ENCODE measurements around the gene H6PD. TPM values are rescaled to one million over a fixed set of nuclear protein-coding genes. Genes with fewer than 3 reads are reported as not detected.
A peak's percentile ranks its signal among the peaks of the same experiment; 100 is the strongest.

H6PD gene
- total and polyA plus RNA-seq, 9 of the 15 experiments (the other 6 are each of a cell fraction or from before 2014, with no cell fraction given), result 0.04 to 2.5 (median 0.95) TPM

DNA sequence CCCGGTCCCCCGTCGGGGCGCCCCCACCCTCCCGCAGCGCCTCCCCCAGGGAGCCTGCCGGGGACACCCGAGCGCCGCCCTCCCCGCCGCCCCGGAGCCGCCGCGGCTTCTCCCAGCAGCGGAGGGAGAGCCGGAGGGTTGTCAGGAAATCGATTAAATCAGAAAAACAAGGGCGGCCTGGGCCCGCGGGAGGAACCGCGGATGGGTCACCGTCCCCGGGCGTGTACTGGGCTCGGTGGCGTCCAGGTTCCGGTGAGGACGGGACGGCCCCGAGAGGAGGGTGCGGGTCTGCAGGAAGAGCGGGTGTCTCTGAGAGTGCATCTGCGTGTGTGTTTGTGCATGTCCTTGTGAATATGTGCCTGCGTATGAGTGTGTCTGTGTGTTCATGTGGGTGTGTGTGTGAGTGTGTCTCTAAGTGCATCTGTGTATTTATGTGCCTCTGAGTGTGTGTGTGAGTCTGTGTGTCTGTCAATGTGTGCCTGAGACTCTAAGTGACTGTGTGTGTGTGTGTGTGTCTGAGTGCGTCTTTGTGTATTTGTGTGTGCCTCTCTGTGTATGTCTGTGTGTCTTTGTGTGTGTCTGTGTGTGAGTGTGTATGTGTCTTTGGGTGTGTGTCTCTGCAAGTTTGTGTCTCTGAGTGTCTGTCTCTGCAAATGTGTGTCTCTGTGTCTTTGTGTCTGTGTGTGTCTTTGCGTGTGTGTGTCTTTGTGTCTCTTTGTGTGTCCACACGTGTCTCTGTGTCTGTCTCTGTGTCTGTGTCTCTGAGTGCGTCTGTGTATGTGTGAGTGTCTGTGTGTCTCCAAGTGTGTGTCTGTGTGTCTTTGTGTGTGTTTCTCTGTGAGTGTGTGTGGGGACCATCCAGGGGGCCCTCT lies 59.2 kb downstream of the H6PD start (continued):
- TF ChIP-seq ZNF318 (IDR thresholded peaks at IDR 0.05; ENCODE audit: borderline replicate concordance in 1 of 2, low read depth in 1 of 2) (no peak), HMG20A (CRISPR knock-in tag; conservative IDR thresholded peaks at IDR 0.05) (no peak), SMARCA5 (IDR thresholded peaks at IDR 0.05) (peak; percentile 87), ZFP36 (IDR thresholded peaks at IDR 0.05; ENCODE audit: low read depth, low read length, partially characterized antibody) (peak; percentile 88), ZNF785 (CRISPR knock-in tag; IDR thresholded peaks at IDR 0.05) (no peak), CC2D1A (IDR thresholded peaks at IDR 0.05) (0 out of 2 replicates have a peak, but pooled peaks have one; percentile 19), CBX2 (IDR thresholded peaks at IDR 0.05; ENCODE audit: insufficient read depth, low read length, poor library complexity, severe bottlenecking) (peak; percentile 6)
- TF ChIP-seq, protein P1, sequence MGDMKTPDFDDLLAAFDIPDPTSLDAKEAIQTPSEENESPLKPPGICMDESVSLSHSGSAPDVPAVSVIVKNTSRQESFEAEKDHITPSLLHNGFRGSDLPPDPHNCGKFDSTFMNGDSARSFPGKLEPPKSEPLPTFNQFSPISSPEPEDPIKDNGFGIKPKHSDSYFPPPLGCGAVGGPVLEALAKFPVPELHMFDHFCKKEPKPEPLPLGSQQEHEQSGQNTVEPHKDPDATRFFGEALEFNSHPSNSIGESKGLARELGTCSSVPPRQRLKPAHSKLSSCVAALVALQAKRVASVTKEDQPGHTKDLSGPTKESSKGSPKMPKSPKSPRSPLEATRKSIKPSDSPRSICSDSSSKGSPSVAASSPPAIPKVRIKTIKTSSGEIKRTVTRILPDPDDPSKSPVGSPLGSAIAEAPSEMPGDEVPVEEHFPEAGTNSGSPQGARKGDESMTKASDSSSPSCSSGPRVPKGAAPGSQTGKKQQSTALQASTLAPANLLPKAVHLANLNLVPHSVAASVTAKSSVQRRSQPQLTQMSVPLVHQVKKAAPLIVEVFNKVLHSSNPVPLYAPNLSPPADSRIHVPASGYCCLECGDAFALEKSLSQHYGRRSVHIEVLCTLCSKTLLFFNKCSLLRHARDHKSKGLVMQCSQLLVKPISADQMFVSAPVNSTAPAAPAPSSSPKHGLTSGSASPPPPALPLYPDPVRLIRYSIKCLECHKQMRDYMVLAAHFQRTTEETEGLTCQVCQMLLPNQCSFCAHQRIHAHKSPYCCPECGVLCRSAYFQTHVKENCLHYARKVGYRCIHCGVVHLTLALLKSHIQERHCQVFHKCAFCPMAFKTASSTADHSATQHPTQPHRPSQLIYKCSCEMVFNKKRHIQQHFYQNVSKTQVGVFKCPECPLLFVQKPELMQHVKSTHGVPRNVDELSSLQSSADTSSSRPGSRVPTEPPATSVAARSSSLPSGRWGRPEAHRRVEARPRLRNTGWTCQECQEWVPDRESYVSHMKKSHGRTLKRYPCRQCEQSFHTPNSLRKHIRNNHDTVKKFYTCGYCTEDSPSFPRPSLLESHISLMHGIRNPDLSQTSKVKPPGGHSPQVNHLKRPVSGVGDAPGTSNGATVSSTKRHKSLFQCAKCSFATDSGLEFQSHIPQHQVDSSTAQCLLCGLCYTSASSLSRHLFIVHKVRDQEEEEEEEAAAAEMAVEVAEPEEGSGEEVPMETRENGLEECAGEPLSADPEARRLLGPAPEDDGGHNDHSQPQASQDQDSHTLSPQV (IDR thresholded peaks at IDR 0.05), result no peak
- TF ChIP-seq, protein P2, sequence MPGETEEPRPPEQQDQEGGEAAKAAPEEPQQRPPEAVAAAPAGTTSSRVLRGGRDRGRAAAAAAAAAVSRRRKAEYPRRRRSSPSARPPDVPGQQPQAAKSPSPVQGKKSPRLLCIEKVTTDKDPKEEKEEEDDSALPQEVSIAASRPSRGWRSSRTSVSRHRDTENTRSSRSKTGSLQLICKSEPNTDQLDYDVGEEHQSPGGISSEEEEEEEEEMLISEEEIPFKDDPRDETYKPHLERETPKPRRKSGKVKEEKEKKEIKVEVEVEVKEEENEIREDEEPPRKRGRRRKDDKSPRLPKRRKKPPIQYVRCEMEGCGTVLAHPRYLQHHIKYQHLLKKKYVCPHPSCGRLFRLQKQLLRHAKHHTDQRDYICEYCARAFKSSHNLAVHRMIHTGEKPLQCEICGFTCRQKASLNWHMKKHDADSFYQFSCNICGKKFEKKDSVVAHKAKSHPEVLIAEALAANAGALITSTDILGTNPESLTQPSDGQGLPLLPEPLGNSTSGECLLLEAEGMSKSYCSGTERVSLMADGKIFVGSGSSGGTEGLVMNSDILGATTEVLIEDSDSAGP (CRISPR knock-in tag; IDR thresholded peaks at IDR 0.05), result peak; percentile 54; the same call in 1 of the 2 replicates
